Fibroblast of lung (primary cell): ENCODE measurements around the gene RITA1. TPM values are rescaled to one million over a fixed set of nuclear protein-coding genes. Genes with fewer than 3 reads are reported as not detected.
A peak's percentile ranks its signal among the peaks of the same experiment; 100 is the strongest.

Experiments
- DNase-seq, 2 donors: peaks; one replicate each; pipeline versions ENCODE4 v3.0.0 to v3.0.0-alpha.2; 2010; ENCODE audit warnings: low read depth in 2 of 2
- H2AFZ ChIP-seq: 2 replicates; pipeline ENCODE4 v1.5.1; 2012; ENCODE audit warnings: low read length, control low read depth, inconsistent platforms
- H3K27ac ChIP-seq: 2 replicates; pipeline ENCODE4 v1.5.1; 2011; ENCODE audit warnings: low read length, control low read depth; ENCODE audit not compliant: insufficient read depth
- H3K27me3 ChIP-seq: 2 replicates; pipeline ENCODE4 v1.5.1; 2011; ENCODE audit warnings: mild to moderate bottlenecking, low read length; ENCODE audit not compliant: control insufficient read depth, insufficient read depth
- H3K36me3 ChIP-seq: 2 replicates; pipeline ENCODE4 v1.5.1; 2011; ENCODE audit warnings: low read length; ENCODE audit not compliant: control insufficient read depth, insufficient read depth
- H3K4me1 ChIP-seq: 2 replicates; pipeline ENCODE4 v1.5.1; 2011; ENCODE audit warnings: low read length; ENCODE audit not compliant: control insufficient read depth, insufficient read depth; ENCODE audit errors: extremely low read depth
- H3K4me2 ChIP-seq: 2 replicates; pipeline ENCODE4 v1.5.1; 2011; ENCODE audit warnings: low read length, control low read depth; ENCODE audit not compliant: insufficient read depth; ENCODE audit errors: extremely low read depth
- H3K4me3 ChIP-seq, 4 experiments: fragments of 200-600 bp in 1 of 4; sonication (generic) in 1 of 4; replicated peaks in 1 of 4; 2 replicates each; pipeline ENCODE4 v1.5.1; 2011 to 2016; ENCODE audit warnings: low read length in 4 of 4, low read depth in 3 of 4, mild to moderate bottlenecking in 3 of 4, control low read depth in 2 of 4, inconsistent platforms in 1 of 4, mixed read lengths in 1 of 4; ENCODE audit not compliant: insufficient read depth in 1 of 4; ENCODE audit errors: control extremely low read depth in 1 of 4
- H3K79me2 ChIP-seq: 2 replicates; pipeline ENCODE4 v1.5.1; 2012; ENCODE audit warnings: mild to moderate bottlenecking, low read length, inconsistent platforms; ENCODE audit not compliant: control insufficient read depth, insufficient read depth
- H3K9ac ChIP-seq: 2 replicates; pipeline ENCODE4 v1.5.1; 2011; ENCODE audit warnings: mild to moderate bottlenecking, low read length, control low read depth; ENCODE audit not compliant: insufficient read depth
- H3K9me3 ChIP-seq: 2 replicates; pipeline ENCODE4 v1.5.1; 2012; ENCODE audit warnings: low read depth, low read length; ENCODE audit not compliant: control insufficient read depth, insufficient read depth
- H4K20me1 ChIP-seq: 2 replicates; pipeline ENCODE4 v1.5.1; 2011; ENCODE audit warnings: low read length; ENCODE audit not compliant: control insufficient read depth, insufficient read depth; ENCODE audit errors: extremely low read depth
- CTCF ChIP-seq, 2 donors: IDR thresholded peaks in 1 of 2; conservative IDR thresholded peaks in 1 of 2; 1 replicate in 1 of 2; 2 replicates in 1 of 2; pipeline ENCODE4 v1.5.1; 2011 to 2012; ENCODE audit warnings: low read length in 2 of 2, control low read depth in 1 of 2, inconsistent platforms in 1 of 2, low read depth in 1 of 2, mild to moderate bottlenecking in 1 of 2
- EZH2 ChIP-seq: IDR thresholded peaks from 2 replicates; pipeline ENCODE4 v1.5.1; 2012; ENCODE audit warnings: low read length, control low read depth, mild to moderate bottlenecking; ENCODE audit errors: missing control alignments
- polyA plus RNA-seq, 2 donors: library from polyadenylated mRNA; depleted of rRNA in 1 of 2; stranded (reverse) in 1 of 2; unstranded in 1 of 2; fragments of >200 nt; gene quantifications; 2 replicates each; pipeline ENCODE4 v1.2.1, GENCODE V29; 2011 to 2012; ENCODE audit warnings: missing spikeins in 1 of 2
- total RNA-seq: library from RNA; depleted of rRNA; stranded (reverse); fragments of >200 nt; gene quantifications from 2 replicates; pipeline ENCODE4 v1.2.1, GENCODE V29; 2014

The RITA1 gene
- total and polyA plus RNA-seq, 2 donors (not counting 1 experiment from before 2014, with no cell fraction given), result 8.7 to 11.6 TPM

GRCh38 chr12:113186666-113187325, 1.3 kb downstream of the RITA1 start:
- no peak overlapping the region for H3K27ac ChIP-seq
- DNase-seq, result no peak
- peaks cover 10% of the 10 kb centered on the region for H3K4me1 ChIP-seq
- H3K4me3 ChIP-seq, result peak overlapping the region in 2 of 4 experiments; percentile 93 to 94
- no peak overlapping the region for H3K9ac ChIP-seq
- H3K9me3 ChIP-seq, result no peaks in the 10 kb centered on the region
- H4K20me1 ChIP-seq, result no peaks in the 10 kb centered on the region
- peaks cover 2% of the 10 kb centered on the region for H3K36me3 ChIP-seq
- no peak overlapping the region for H2AFZ ChIP-seq
- H3K27me3 ChIP-seq, result no peaks in the 10 kb centered on the region
- peaks cover 28% of the 10 kb centered on the region for H3K79me2 ChIP-seq
- peak overlapping the region; percentile 7 for H3K4me2 ChIP-seq
- no peak for TF ChIP-seq CTCF (conservative IDR thresholded peaks at IDR 0.05 in 1 of 2, IDR thresholded peaks at IDR 0.05 in 1 of 2; ENCODE audit: low read depth in 1 of 2, low read length in 2 of 2)
- TF ChIP-seq EZH2, result no peak

GRCh38 chr12:113189361-113189760, 3.8 kb downstream of the RITA1 start:
- no peak overlapping the region for H2AFZ ChIP-seq
- H3K27ac ChIP-seq, result no peak overlapping the region
- H3K36me3 ChIP-seq, result peaks cover 4% of the 10 kb centered on the region
- no peak overlapping the region for H3K4me2 ChIP-seq
- TF ChIP-seq CTCF (conservative IDR thresholded peaks at IDR 0.05 in 1 of 2, IDR thresholded peaks at IDR 0.05 in 1 of 2; ENCODE audit: low read depth in 1 of 2, low read length in 2 of 2), result no peak
- no peak for TF ChIP-seq EZH2
- peaks cover 12% of the 10 kb centered on the region for H3K4me1 ChIP-seq
- H3K27me3 ChIP-seq, result no peaks in the 10 kb centered on the region
- peaks cover 8% of the 10 kb centered on the region for H3K79me2 ChIP-seq
- no peaks in the 10 kb centered on the region for H4K20me1 ChIP-seq
- no peak overlapping the region for H3K9ac ChIP-seq
- H3K4me3 ChIP-seq, result no peak overlapping the region
- no peaks in the 10 kb centered on the region for H3K9me3 ChIP-seq
- DNase-seq, result no peak

- peaks cover 4% of the 10 kb centered on the region for H3K36me3 ChIP-seq
- H3K9me3 ChIP-seq, result no peaks in the 10 kb centered on the region
- no peak overlapping the region for H3K9ac ChIP-seq
- H2AFZ ChIP-seq, result no peak overlapping the region
- no peak overlapping the region for H3K27ac ChIP-seq
- no peak overlapping the region for H3K4me2 ChIP-seq
- H3K27me3 ChIP-seq, result no peaks in the 10 kb centered on the region
- peaks cover 21% of the 10 kb centered on the region for H3K4me1 ChIP-seq
- H3K79me2 ChIP-seq, result peaks cover 7% of the 10 kb centered on the region
- DNase-seq, result peak; percentile 42 to 57
- H3K4me3 ChIP-seq, result no peak overlapping the region
- H4K20me1 ChIP-seq, result no peaks in the 10 kb centered on the region
- TF ChIP-seq CTCF (conservative IDR thresholded peaks at IDR 0.05 in 1 of 2, IDR thresholded peaks at IDR 0.05 in 1 of 2; ENCODE audit: low read depth in 1 of 2, low read length in 2 of 2) (no peak), EZH2 (no peak)
These were observed 5.2 kb downstream of the RITA1 start for GRCh38 chr12:113190761-113191160.
